ENCODE measurements around the gene ZNF750. TPM values are rescaled to one million over a fixed set of nuclear protein-coding genes. Genes with fewer than 3 reads are reported as not detected.

Gene ZNF750
- total and polyA plus RNA-seq, 3 donors from 2014 or later = 0.21 to 0.63 (median 0.50) TPM

GRCh38 chr17:82873521-82873920 lies 33.7 kb upstream of the ZNF750 start:
- 95 to 96% methylated on average over 19 of the region's 19 CpGs for WGBS, 2 donors

GRCh38 chr17:82872591-82873520 lies 33.0 kb upstream of the ZNF750 start:
- H3K27ac ChIP-seq = no peak overlapping the region
- 93 to 95% methylated on average over 10 to 33 of the region's 33 CpGs for WGBS, 2 donors
- TF ChIP-seq POLR2A (IDR thresholded peaks at IDR 0.05) (no peak), CTCF (IDR thresholded peaks at IDR 0.05) (no peak)
- no peaks in the 10 kb centered on the region for H3K36me3 ChIP-seq (ENCODE audit: low read depth, missing control alignments)
- H3K9me3 ChIP-seq = no peaks in the 10 kb centered on the region
- no peaks in the 10 kb centered on the region for H3K27me3 ChIP-seq
- H3K4me3 ChIP-seq = no peak overlapping the region
- intact Hi-C loops (cut with DNase I; ENCODE audit: low total_unique reads) = no loop called here
- H3K4me1 ChIP-seq = peaks cover 4% of the 10 kb centered on the region
- DNase-seq = no peak

More at GRCh38 chr17:82873521-82873920, 33.7 kb upstream of the ZNF750 start:
- peaks cover 4% of the 10 kb centered on the region for H3K4me1 ChIP-seq
- H3K9me3 ChIP-seq = no peaks in the 10 kb centered on the region
- TF ChIP-seq POLR2A (IDR thresholded peaks at IDR 0.05) (no peak), CTCF (IDR thresholded peaks at IDR 0.05) (no peak)
- H3K36me3 ChIP-seq (ENCODE audit: low read depth, missing control alignments) = no peaks in the 10 kb centered on the region
- H3K27ac ChIP-seq = no peak overlapping the region
- no peaks in the 10 kb centered on the region for H3K27me3 ChIP-seq
- no peak overlapping the region for H3K4me3 ChIP-seq
- intact Hi-C loops (cut with DNase I; ENCODE audit: low total_unique reads) = no loop called here
- no peak for DNase-seq

GRCh38 chr17:82871776-82872561 lies 32.1 kb upstream of the ZNF750 start:
- Histone ChIP-seq H3K27me3 (no peaks in the 10 kb centered on the region), H3K9me3 (no peaks in the 10 kb centered on the region), H3K27ac (no peak overlapping the region), H3K4me3 (no peak overlapping the region), H3K4me1 (peaks cover 3% of the 10 kb centered on the region), H3K36me3 (ENCODE audit: low read depth, missing control alignments) (no peaks in the 10 kb centered on the region)
- intact Hi-C loops (cut with DNase I; ENCODE audit: low total_unique reads) = no loop called here
- WGBS, 2 donors = 89 to 91% methylated on average over 41 of the region's 41 CpGs
- TF ChIP-seq CTCF (IDR thresholded peaks at IDR 0.05) (no peak), POLR2A (IDR thresholded peaks at IDR 0.05) (no peak)
- no peak for DNase-seq

GRCh38 chr17:82871056-82871775 lies 31.4 kb upstream of the ZNF750 start:
- no peaks in the 10 kb centered on the region for H3K36me3 ChIP-seq (ENCODE audit: low read depth, missing control alignments)
- no peaks in the 10 kb centered on the region for H3K27me3 ChIP-seq
- H3K4me3 ChIP-seq = no peak overlapping the region
- intact Hi-C loops (cut with DNase I; ENCODE audit: low total_unique reads) = no loop called here
- peaks cover 10% of the 10 kb centered on the region for H3K4me1 ChIP-seq
- no peak for DNase-seq
- H3K9me3 ChIP-seq = no peaks in the 10 kb centered on the region
- WGBS, 2 donors = 87 to 89% methylated on average over 20 to 31 of the region's 31 CpGs
- TF ChIP-seq CTCF (IDR thresholded peaks at IDR 0.05) = no peak
- TF ChIP-seq POLR2A (IDR thresholded peaks at IDR 0.05) = no peak
- no peak overlapping the region for H3K27ac ChIP-seq
